K562 (cell line): ENCODE data around the gene MDM1. TPM values are rescaled to one million over a fixed set of nuclear protein-coding genes. Genes with fewer than 3 reads are reported as not detected.
A peak's percentile ranks its signal among the peaks of the same experiment; 100 is the strongest.

ENCODE experiments used
- CAMTA2 ChIP-seq: fragments of 250-450 bp; sonication (Bioruptor Pico); conservative IDR thresholded peaks from 2 replicates; pipeline ENCODE4 v1.5.1; 2022
- FOSL1 ChIP-seq: fragments of 200-800 bp; sonication (Bioruptor generic); conservative IDR thresholded peaks from 2 replicates; pipeline ENCODE4 v1.6.1; 2016; ENCODE audit warnings: missing genetic modification characterization, missing compliant biosample characterization
- JUN ChIP-seq, 2 experiments: sonication (generic) in 1 of 2; formaldehyde crosslinking in 1 of 2; IDR thresholded peaks; 2 replicates each; pipeline versions ENCODE4 v1.6.1 to v1.8.0; 2012 to 2022; ENCODE audit warnings: borderline replicate concordance in 2 of 2, mild to moderate bottlenecking in 2 of 2, improper control_type of control experiment in 1 of 2, low read depth in 1 of 2, low read length in 1 of 2, missing genetic modification reagents in 1 of 2
- MTA3 ChIP-seq: fragments of 450-650 bp; formaldehyde crosslinking; IDR thresholded peaks from 2 replicates; pipeline ENCODE4 v1.6.1; 2017; ENCODE audit warnings: mild to moderate bottlenecking, borderline replicate concordance
- MYC ChIP-seq, 2 experiments: fragments of 250-450 bp in 1 of 2; sonication (Bioruptor Pico) in 1 of 2; IDR thresholded peaks; 2 replicates each; pipeline versions ENCODE4 v1.5.1 to v1.6.1; 2012 to 2021; ENCODE audit warnings: low read depth in 2 of 2, borderline replicate concordance in 1 of 2, improper control_type of control experiment in 1 of 2, low read length in 1 of 2, mild to moderate bottlenecking in 1 of 2, moderate library complexity in 1 of 2
- NR3C1 ChIP-seq: sonication (generic); formaldehyde crosslinking; IDR thresholded peaks from 2 replicates; pipeline ENCODE4 v1.8.1; 2022; ENCODE audit warnings: missing genetic modification reagents
- RAD51 ChIP-seq: fragments of 450-650 bp; IDR thresholded peaks from 2 replicates; pipeline ENCODE4 v1.7.1; 2016; ENCODE audit warnings: low read depth, mild to moderate bottlenecking, borderline replicate concordance
- RBFOX2 ChIP-seq: fragments of 200-400 bp; formaldehyde crosslinking; IDR thresholded peaks from 2 replicates; pipeline ENCODE4 v1.6.1; 2017; ENCODE audit warnings: low read depth, mild to moderate bottlenecking, low read length, moderate library complexity
- RHOXF2B ChIP-seq: fragments of 250-450 bp; sonication (Bioruptor Pico); conservative IDR thresholded peaks from 2 replicates; pipeline ENCODE4 v1.5.1; 2021
- YBX1 ChIP-seq: fragments of 450-650 bp; IDR thresholded peaks from 2 replicates; pipeline ENCODE4 v1.7.1; 2016; ENCODE audit warnings: mild to moderate bottlenecking
- ZC3H8 ChIP-seq: fragments of 450-650 bp; IDR thresholded peaks from 2 replicates; pipeline ENCODE4 v1.6.1; 2017
- ZNF24 ChIP-seq: fragments of 450-650 bp; IDR thresholded peaks from 2 replicates; pipeline ENCODE4 v1.6.1; 2016
- ZNF282 ChIP-seq: sonication (generic); formaldehyde crosslinking; IDR thresholded peaks from 2 replicates; pipeline ENCODE4 v1.8.1; 2023; ENCODE audit warnings: missing genetic modification reagents
- ZNF584 ChIP-seq: fragments of 200-800 bp; sonication (Bioruptor generic); IDR thresholded peaks from 2 replicates; pipeline ENCODE4 v1.6.1; 2016; ENCODE audit warnings: low read depth, mild to moderate bottlenecking, missing genetic modification characterization, missing compliant biosample characterization
- polyA plus RNA-seq, 8 experiments: library from polyadenylated mRNA; depleted of rRNA in 4 of 8; stranded (reverse) in 5 of 8; unstranded in 3 of 8; fragments of >200 nt; fragmentation: Nextera tagmentation in 2 of 8; fragmentation: Illumina TruSeq in 1 of 8; extraction: Ambion mirVana in 2 of 8; extraction: Trizol in 1 of 8; gene quantifications; 2 replicates each; pipeline versions ENCODE4 v1.2.1 to v1.2.3, GENCODE V29; 2011 to 2014; ENCODE audit warnings: inconsistent platforms in 1 of 8, missing spikeins in 1 of 8
- total RNA-seq, 7 experiments: library from RNA; depleted of rRNA in 6 of 7; stranded (reverse); fragments of >200 nt in 6 of 7; fragmentation: Illumina TruSeq in 2 of 7; extraction: Trizol in 2 of 7; gene quantifications; 2 replicates each; pipeline versions ENCODE4 v1.2.1 to v1.2.3, GENCODE V29; 2011 to 2021; ENCODE audit warnings: low replicate concordance in 1 of 7
- TF ChIP-seq, protein P1 (sequence below): fragments of 450-650 bp; IDR thresholded peaks from 2 replicates; pipeline ENCODE4 v1.6.1; 2017; ENCODE audit warnings: antibody characterized with exemption, mild to moderate bottlenecking
- TF ChIP-seq, protein P2 (sequence below): fragments of 250-450 bp; sonication (Bioruptor Pico); IDR thresholded peaks from 2 replicates; pipeline ENCODE4 v1.8.0; 2021; ENCODE audit warnings: moderate library complexity, mild to moderate bottlenecking, inconsistent platforms
- TF ChIP-seq, protein P3 (sequence below): fragments of 200-800 bp; sonication (Bioruptor generic); IDR thresholded peaks from 2 replicates; pipeline ENCODE4 v1.6.1; 2017; ENCODE audit warnings: missing genetic modification characterization, missing compliant biosample characterization
- TF ChIP-seq, protein P4 (sequence below): fragments of 450-650 bp; formaldehyde crosslinking; IDR thresholded peaks from 2 replicates; pipeline ENCODE4 v1.4.0; 2022; ENCODE audit warnings: mild to moderate bottlenecking, moderate library complexity

MDM1 gene
- total and polyA plus RNA-seq, 9 of the 15 experiments (the other 6 are each of a cell fraction or from before 2014, with no cell fraction given), result 7.5 to 16.8 (median 13.1) TPM

DNA sequence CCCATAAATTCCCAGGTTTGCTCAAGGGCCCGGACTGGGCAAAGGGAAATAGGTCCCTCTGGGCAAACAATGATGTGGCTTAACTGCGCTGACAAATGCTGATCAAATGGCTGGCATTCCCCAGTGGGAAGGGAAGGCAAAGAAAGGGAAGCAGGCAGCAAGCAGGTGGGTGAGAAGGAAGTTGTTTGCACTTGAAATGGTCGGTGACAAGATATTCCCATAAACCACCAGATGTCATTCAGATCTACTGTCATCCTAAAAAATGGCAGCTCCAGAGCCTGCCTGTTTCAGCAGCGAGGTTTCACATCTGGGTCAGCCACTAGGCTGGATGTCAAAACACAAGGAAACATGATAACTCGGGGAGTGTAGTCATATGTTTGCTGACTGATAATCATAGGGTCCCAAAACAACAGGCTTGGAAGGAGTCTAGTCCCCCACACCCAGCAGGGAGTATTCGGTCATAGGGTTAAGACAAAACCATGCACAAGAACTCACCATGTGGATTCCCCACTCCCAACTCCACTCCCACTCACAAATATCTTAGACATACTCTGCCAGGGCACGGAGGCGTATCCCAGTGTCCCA is 37.9 kb upstream of the MDM1 start (continued):
- TF ChIP-seq MTA3, result no peak
- no peak for TF ChIP-seq YBX1
- TF ChIP-seq, protein P1, sequence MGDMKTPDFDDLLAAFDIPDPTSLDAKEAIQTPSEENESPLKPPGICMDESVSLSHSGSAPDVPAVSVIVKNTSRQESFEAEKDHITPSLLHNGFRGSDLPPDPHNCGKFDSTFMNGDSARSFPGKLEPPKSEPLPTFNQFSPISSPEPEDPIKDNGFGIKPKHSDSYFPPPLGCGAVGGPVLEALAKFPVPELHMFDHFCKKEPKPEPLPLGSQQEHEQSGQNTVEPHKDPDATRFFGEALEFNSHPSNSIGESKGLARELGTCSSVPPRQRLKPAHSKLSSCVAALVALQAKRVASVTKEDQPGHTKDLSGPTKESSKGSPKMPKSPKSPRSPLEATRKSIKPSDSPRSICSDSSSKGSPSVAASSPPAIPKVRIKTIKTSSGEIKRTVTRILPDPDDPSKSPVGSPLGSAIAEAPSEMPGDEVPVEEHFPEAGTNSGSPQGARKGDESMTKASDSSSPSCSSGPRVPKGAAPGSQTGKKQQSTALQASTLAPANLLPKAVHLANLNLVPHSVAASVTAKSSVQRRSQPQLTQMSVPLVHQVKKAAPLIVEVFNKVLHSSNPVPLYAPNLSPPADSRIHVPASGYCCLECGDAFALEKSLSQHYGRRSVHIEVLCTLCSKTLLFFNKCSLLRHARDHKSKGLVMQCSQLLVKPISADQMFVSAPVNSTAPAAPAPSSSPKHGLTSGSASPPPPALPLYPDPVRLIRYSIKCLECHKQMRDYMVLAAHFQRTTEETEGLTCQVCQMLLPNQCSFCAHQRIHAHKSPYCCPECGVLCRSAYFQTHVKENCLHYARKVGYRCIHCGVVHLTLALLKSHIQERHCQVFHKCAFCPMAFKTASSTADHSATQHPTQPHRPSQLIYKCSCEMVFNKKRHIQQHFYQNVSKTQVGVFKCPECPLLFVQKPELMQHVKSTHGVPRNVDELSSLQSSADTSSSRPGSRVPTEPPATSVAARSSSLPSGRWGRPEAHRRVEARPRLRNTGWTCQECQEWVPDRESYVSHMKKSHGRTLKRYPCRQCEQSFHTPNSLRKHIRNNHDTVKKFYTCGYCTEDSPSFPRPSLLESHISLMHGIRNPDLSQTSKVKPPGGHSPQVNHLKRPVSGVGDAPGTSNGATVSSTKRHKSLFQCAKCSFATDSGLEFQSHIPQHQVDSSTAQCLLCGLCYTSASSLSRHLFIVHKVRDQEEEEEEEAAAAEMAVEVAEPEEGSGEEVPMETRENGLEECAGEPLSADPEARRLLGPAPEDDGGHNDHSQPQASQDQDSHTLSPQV, result peak; percentile 89
- TF ChIP-seq RBFOX2, result no peak
- TF ChIP-seq ZNF24, result no peak
- TF ChIP-seq, protein P2, sequence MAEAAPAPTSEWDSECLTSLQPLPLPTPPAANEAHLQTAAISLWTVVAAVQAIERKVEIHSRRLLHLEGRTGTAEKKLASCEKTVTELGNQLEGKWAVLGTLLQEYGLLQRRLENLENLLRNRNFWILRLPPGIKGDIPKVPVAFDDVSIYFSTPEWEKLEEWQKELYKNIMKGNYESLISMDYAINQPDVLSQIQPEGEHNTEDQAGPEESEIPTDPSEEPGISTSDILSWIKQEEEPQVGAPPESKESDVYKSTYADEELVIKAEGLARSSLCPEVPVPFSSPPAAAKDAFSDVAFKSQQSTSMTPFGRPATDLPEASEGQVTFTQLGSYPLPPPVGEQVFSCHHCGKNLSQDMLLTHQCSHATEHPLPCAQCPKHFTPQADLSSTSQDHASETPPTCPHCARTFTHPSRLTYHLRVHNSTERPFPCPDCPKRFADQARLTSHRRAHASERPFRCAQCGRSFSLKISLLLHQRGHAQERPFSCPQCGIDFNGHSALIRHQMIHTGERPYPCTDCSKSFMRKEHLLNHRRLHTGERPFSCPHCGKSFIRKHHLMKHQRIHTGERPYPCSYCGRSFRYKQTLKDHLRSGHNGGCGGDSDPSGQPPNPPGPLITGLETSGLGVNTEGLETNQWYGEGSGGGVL (CRISPR knock-in tag), result no peak
- TF ChIP-seq ZNF282 (CRISPR knock-in tag), result no peak
- 0 out of 2 replicates have a peak, but pooled peaks have one; percentile 11 for TF ChIP-seq JUN (IDR thresholded peaks at IDR 0.05; ENCODE audit: borderline replicate concordance, low read depth, low read length)
- no peak for TF ChIP-seq JUN (CRISPR knock-in tag; IDR thresholded peaks at IDR 0.05; ENCODE audit: borderline replicate concordance)
- TF ChIP-seq CAMTA2 (CRISPR knock-in tag), result no peak
- no peak for TF ChIP-seq RHOXF2B (CRISPR knock-in tag)
- no peak for TF ChIP-seq ZC3H8
- no peak for TF ChIP-seq NR3C1 (CRISPR knock-in tag)
- TF ChIP-seq, protein P3, sequence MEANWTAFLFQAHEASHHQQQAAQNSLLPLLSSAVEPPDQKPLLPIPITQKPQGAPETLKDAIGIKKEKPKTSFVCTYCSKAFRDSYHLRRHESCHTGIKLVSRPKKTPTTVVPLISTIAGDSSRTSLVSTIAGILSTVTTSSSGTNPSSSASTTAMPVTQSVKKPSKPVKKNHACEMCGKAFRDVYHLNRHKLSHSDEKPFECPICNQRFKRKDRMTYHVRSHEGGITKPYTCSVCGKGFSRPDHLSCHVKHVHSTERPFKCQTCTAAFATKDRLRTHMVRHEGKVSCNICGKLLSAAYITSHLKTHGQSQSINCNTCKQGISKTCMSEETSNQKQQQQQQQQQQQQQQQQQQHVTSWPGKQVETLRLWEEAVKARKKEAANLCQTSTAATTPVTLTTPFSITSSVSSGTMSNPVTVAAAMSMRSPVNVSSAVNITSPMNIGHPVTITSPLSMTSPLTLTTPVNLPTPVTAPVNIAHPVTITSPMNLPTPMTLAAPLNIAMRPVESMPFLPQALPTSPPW (CRISPR knock-in tag), result no peak; the same call in 1 of the 2 replicates
- 0 out of 2 replicates have a peak, but pooled peaks have one; percentile 11 for TF ChIP-seq MYC (IDR thresholded peaks at IDR 0.05; ENCODE audit: low read depth, low read length)
- TF ChIP-seq MYC (CRISPR knock-in tag; IDR thresholded peaks at IDR 0.05; ENCODE audit: borderline replicate concordance, low read depth), result no peak
- TF ChIP-seq ZNF584, result no peak
- TF ChIP-seq, protein P4, sequence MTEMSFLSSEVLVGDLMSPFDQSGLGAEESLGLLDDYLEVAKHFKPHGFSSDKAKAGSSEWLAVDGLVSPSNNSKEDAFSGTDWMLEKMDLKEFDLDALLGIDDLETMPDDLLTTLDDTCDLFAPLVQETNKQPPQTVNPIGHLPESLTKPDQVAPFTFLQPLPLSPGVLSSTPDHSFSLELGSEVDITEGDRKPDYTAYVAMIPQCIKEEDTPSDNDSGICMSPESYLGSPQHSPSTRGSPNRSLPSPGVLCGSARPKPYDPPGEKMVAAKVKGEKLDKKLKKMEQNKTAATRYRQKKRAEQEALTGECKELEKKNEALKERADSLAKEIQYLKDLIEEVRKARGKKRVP (CRISPR knock-in tag), result no peak
- TF ChIP-seq RAD51, result no peak
- TF ChIP-seq FOSL1 (tag), result no peak
